ENCODE results near the gene ADAM15. TPM values are rescaled to one million over a fixed set of nuclear protein-coding genes. Genes with fewer than 3 reads are reported as not detected.

ADAM15 gene
- total RNA-seq, 2 donors from 2014 or later: 101 to 228 TPM

DNA sequence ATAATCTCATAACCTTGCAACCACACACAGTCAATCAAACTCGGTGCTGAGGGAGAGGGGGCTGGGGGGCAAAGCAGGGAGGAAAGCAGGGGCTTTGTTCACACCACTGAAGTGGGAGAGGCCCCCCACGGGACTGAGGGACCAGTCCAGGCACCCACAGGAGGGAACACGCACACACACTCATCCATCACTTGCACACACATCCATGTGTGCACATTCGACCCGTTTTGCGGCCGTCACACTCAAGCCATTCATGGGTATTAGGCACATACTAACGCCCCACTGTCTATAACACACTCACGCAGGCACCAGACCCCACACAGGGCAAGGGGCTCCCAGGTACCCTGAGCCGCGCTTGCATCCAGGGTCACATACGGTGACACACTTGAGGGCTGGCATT is 41.5 kb downstream of the ADAM15 start:
- Histone ChIP-seq H3K9me3 (no peaks in the 10 kb centered on the region), H3K9ac (ENCODE audit: low read depth in 2 of 2, low read length in 2 of 2) (no peak overlapping the region), H3K27ac (no peak overlapping the region), H3K4me1 (peaks cover 6% of the 10 kb centered on the region), H3K27me3 (no peaks in the 10 kb centered on the region), H3K36me3 (no peaks in the 10 kb centered on the region), H3K4me3 (no peak overlapping the region)
- intact Hi-C loops (cut with DNase I): no loop called here
- TF ChIP-seq, protein P1, sequence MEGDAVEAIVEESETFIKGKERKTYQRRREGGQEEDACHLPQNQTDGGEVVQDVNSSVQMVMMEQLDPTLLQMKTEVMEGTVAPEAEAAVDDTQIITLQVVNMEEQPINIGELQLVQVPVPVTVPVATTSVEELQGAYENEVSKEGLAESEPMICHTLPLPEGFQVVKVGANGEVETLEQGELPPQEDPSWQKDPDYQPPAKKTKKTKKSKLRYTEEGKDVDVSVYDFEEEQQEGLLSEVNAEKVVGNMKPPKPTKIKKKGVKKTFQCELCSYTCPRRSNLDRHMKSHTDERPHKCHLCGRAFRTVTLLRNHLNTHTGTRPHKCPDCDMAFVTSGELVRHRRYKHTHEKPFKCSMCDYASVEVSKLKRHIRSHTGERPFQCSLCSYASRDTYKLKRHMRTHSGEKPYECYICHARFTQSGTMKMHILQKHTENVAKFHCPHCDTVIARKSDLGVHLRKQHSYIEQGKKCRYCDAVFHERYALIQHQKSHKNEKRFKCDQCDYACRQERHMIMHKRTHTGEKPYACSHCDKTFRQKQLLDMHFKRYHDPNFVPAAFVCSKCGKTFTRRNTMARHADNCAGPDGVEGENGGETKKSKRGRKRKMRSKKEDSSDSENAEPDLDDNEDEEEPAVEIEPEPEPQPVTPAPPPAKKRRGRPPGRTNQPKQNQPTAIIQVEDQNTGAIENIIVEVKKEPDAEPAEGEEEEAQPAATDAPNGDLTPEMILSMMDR (IDR thresholded peaks at IDR 0.05): no peak
- DNase-seq: no peak

DNA sequence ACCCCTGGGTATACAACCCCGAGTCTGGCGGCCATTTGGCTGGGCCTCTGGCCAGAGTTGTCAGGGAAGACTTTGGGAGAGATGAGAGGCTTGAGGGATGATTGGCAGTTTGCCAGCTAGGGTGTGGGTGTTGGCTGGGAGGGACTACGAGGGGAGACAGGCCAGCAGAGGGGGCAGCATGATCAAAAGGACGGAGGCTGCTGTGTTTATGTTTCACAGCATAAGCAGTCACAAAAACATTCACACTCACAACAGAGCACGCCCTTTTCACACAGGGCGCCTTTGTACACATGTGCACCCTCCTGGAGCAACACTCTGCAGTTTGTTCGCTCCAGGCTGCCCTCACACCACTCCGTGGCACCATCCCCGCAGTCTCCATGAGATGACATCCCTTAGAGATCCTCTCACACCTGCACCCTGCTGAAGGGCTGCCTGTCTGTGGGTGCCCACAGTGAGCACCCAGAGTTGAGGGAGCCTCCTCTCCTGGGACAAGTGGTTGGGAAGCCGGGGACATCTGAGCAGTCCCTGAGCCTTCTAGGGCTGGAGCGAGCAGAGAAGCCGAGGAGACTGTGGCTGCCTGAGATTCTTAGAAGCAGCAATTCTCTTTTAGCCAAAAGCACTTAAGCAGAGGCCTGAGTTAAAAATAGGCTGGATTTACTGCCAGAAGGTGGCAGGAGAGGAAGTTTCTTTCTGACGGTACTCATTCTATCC is 43.0 kb downstream of the ADAM15 start:
- H3K36me3 ChIP-seq: no peaks in the 10 kb centered on the region
- no peaks in the 10 kb centered on the region for H3K9me3 ChIP-seq
- H3K27me3 ChIP-seq: no peaks in the 10 kb centered on the region
- peak overlapping the region in 1 of 2 donors; percentile 21 for H3K9ac ChIP-seq (ENCODE audit: low read depth in 2 of 2, low read length in 2 of 2)
- DNase-seq: peak; percentile 49
- H3K4me3 ChIP-seq: no peak overlapping the region
- TF ChIP-seq, protein P1 (IDR thresholded peaks at IDR 0.05): no peak
- peaks cover 6% of the 10 kb centered on the region for H3K4me1 ChIP-seq
- intact Hi-C loops (cut with DNase I): no loop called here
- no peak overlapping the region for H3K27ac ChIP-seq

DNA sequence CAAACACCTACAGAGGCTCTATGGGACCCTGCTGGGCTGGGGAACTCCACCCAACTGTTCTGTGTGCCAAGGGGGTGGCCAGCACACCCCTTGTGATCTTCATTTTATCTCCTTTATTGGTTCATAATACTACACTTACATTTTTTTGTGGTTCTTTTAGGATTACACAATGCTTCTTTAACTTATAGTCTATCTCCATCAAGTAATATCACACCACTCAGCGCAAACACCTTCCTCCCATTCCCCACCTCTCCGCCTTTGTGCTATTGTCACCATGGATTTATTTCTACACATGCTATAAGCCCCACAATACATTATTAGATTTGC is 43.5 kb downstream of the ADAM15 start:
- Histone ChIP-seq H3K9ac (ENCODE audit: low read depth in 2 of 2, low read length in 2 of 2) (no peak overlapping the region), H3K27me3 (no peaks in the 10 kb centered on the region), H3K9me3 (no peaks in the 10 kb centered on the region), H3K4me3 (no peak overlapping the region), H3K36me3 (no peaks in the 10 kb centered on the region), H3K4me1 (peaks cover 6% of the 10 kb centered on the region), H3K27ac (no peak overlapping the region)
- TF ChIP-seq, protein P1 (IDR thresholded peaks at IDR 0.05): no peak
- DNase-seq: no peak
- intact Hi-C loops (cut with DNase I): no loop called here

DNA sequence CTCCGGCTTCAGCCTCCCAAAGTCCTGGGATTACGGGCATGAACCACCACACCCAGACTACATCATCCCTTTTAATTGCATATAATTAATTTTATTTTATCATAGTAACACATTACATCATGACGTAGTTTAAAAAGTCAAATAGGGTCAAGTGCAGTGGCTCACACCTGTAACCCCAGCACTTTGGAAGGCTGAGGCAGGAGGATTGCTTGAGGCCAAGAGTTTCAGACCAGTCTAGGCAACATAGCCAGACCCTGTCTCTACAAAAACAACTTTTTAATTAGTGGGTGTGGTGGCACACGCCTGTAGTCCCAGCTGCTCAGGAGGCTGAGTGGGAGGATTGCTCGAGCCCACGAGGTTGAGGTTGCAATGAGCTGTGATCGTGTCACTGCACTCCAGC is 48.2 kb downstream of the ADAM15 start:
- intact Hi-C loops (cut with DNase I): no loop called here
- Histone ChIP-seq H3K27me3 (no peaks in the 10 kb centered on the region), H3K27ac (no peak overlapping the region), H3K9me3 (no peaks in the 10 kb centered on the region), H3K9ac (ENCODE audit: low read depth in 2 of 2, low read length in 2 of 2) (no peak overlapping the region), H3K4me1 (peaks cover 10% of the 10 kb centered on the region), H3K36me3 (no peaks in the 10 kb centered on the region), H3K4me3 (no peak overlapping the region)
- TF ChIP-seq, protein P1 (IDR thresholded peaks at IDR 0.05): no peak
- no peak for DNase-seq

DNA sequence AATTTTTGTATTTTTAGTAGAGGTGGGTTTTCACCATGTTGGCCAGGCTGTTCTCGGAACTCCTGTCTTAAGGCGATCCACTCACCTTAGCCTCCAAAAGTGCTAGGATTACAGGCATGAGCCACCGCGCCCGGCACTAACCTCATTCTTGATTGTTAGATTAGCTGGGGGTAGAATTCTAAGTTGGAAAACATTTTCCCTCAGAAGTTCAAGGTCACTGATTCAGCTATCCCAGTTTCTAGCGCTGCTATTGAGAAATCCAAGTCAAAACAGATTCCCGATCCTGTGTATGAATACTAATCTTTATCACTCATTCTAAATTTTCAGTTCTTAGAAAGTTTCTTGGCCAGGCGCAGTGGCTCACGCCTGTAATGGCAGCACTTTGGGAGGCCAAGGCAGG is 52.2 kb downstream of the ADAM15 start:
- Histone ChIP-seq H3K27ac (no peak overlapping the region), H3K36me3 (no peaks in the 10 kb centered on the region), H3K4me1 (peaks cover 10% of the 10 kb centered on the region), H3K9me3 (no peaks in the 10 kb centered on the region), H3K27me3 (no peaks in the 10 kb centered on the region), H3K4me3 (no peak overlapping the region), H3K9ac (ENCODE audit: low read depth in 2 of 2, low read length in 2 of 2) (no peak overlapping the region)
- TF ChIP-seq, protein P1 (IDR thresholded peaks at IDR 0.05): no peak
- intact Hi-C loops (cut with DNase I): no loop called here
- DNase-seq: no peak
